Measurements from ENCODE around the gene GAST. TPM values are rescaled to one million over a fixed set of nuclear protein-coding genes. Genes with fewer than 3 reads are reported as not detected.

Gene GAST
- total RNA-seq, 1 donor from 2014 or later: not detected

- H3K79me2 ChIP-seq (ENCODE audit: low read depth): no peaks in the 10 kb centered on the region
- no peaks in the 10 kb centered on the region for H3F3A ChIP-seq (ENCODE audit: low read depth)
- TF ChIP-seq EZH2 (IDR thresholded peaks at IDR 0.05) (no peak), EZH2phosphoT487 (IDR thresholded peaks at IDR 0.05) (no peak), CTCF (IDR thresholded peaks at IDR 0.05) (no peak)
- no peaks in the 10 kb centered on the region for H4K20me1 ChIP-seq (ENCODE audit: low read depth)
- no peak for DNase-seq (ENCODE audit: low spot score)
- H3K4me3 ChIP-seq: no peak overlapping the region
- H3K27ac ChIP-seq: no peak overlapping the region
- Mint-ChIP-seq H3K4me3 (no peak overlapping the region), H3K4me1 (no peaks in the 10 kb centered on the region), H3K27ac (no peak overlapping the region), H3K36me3 (peaks cover 40% of the 10 kb centered on the region), H3K9me3 (no peaks in the 10 kb centered on the region), H3K27me3 (ENCODE audit: insufficient read depth, low read depth) (peaks cover 8% of the 10 kb centered on the region)
- no peaks in the 10 kb centered on the region for H3K4me1 ChIP-seq
- H2AFZ ChIP-seq (replicated peaks): no peak overlapping the region
- H3K9ac ChIP-seq: no peak overlapping the region
- H3K9me3 ChIP-seq (ENCODE audit: low read depth): no peaks in the 10 kb centered on the region
- H3K36me3 ChIP-seq: peaks cover 7% of the 10 kb centered on the region
- H3K4me2 ChIP-seq: no peak overlapping the region
- H3K27me3 ChIP-seq: no peaks in the 10 kb centered on the region
Observed at GRCh38 chr17:41762391-41762790, 50.3 kb downstream of the GAST start.

- no peak overlapping the region for H3K27ac Mint-ChIP-seq
- no peak for DNase-seq (ENCODE audit: low spot score)
- Histone ChIP-seq H3K36me3 (peaks cover 7% of the 10 kb centered on the region), H3K79me2 (ENCODE audit: low read depth) (no peaks in the 10 kb centered on the region), H3K4me3 (no peak overlapping the region), H2AFZ (replicated peaks) (no peak overlapping the region), H3K4me2 (no peak overlapping the region), H3K27me3 (no peaks in the 10 kb centered on the region), H3F3A (ENCODE audit: low read depth) (no peaks in the 10 kb centered on the region), H3K27ac (no peak overlapping the region), H3K9me3 (ENCODE audit: low read depth) (no peaks in the 10 kb centered on the region), H4K20me1 (ENCODE audit: low read depth) (no peaks in the 10 kb centered on the region), H3K4me1 (no peaks in the 10 kb centered on the region), H3K9ac (no peak overlapping the region)
- no peak overlapping the region for H3K4me3 Mint-ChIP-seq
- peaks cover 11% of the 10 kb centered on the region for H3K27me3 Mint-ChIP-seq (ENCODE audit: insufficient read depth, low read depth)
- H3K4me1 Mint-ChIP-seq: no peaks in the 10 kb centered on the region
- TF ChIP-seq CTCF (IDR thresholded peaks at IDR 0.05) (no peak), EZH2 (IDR thresholded peaks at IDR 0.05) (no peak), EZH2phosphoT487 (IDR thresholded peaks at IDR 0.05) (no peak)
- H3K36me3 Mint-ChIP-seq: peaks cover 41% of the 10 kb centered on the region
- H3K9me3 Mint-ChIP-seq: no peaks in the 10 kb centered on the region
Observed at GRCh38 chr17:41762841-41763240, 50.7 kb downstream of the GAST start.

GRCh38 chr17:41763327-41763726 is 51.2 kb downstream of the GAST start:
- no peaks in the 10 kb centered on the region for H3K79me2 ChIP-seq (ENCODE audit: low read depth)
- H4K20me1 ChIP-seq (ENCODE audit: low read depth): no peaks in the 10 kb centered on the region
- H3K36me3 ChIP-seq: peaks cover 7% of the 10 kb centered on the region
- no peak overlapping the region for H3K9ac ChIP-seq
- no peak overlapping the region for H3K4me3 ChIP-seq
- TF ChIP-seq EZH2phosphoT487 (IDR thresholded peaks at IDR 0.05) (no peak), CTCF (IDR thresholded peaks at IDR 0.05) (no peak), EZH2 (IDR thresholded peaks at IDR 0.05) (no peak)
- peaks cover 11% of the 10 kb centered on the region for H3K27me3 Mint-ChIP-seq (ENCODE audit: insufficient read depth, low read depth)
- no peaks in the 10 kb centered on the region for H3F3A ChIP-seq (ENCODE audit: low read depth)
- H3K4me1 Mint-ChIP-seq: no peaks in the 10 kb centered on the region
- no peaks in the 10 kb centered on the region for H3K27me3 ChIP-seq
- no peaks in the 10 kb centered on the region for H3K9me3 ChIP-seq (ENCODE audit: low read depth)
- no peak for DNase-seq (ENCODE audit: low spot score)
- H3K4me2 ChIP-seq: no peak overlapping the region
- H3K27ac Mint-ChIP-seq: no peak overlapping the region
- no peaks in the 10 kb centered on the region for H3K4me1 ChIP-seq
- no peak overlapping the region for H2AFZ ChIP-seq (replicated peaks)
- peaks cover 40% of the 10 kb centered on the region for H3K36me3 Mint-ChIP-seq
- no peaks in the 10 kb centered on the region for H3K9me3 Mint-ChIP-seq
- H3K27ac ChIP-seq: no peak overlapping the region
- H3K4me3 Mint-ChIP-seq: no peak overlapping the region

Small RNAs within 50 kb of the gene (small RNA-seq; reads per million reads assigned to genes)
- gene RN7SL399P: not detected
- gene RNA5SP442: not detected

Other genes with a start within 250 kb of the GAST start
- not detected in 2 replicates for gene KRT32, start 244.9 kb upstream of the GAST start, total RNA-seq (ENCODE audit: low replicate concordance)
- gene KRT35, start 231.2 kb upstream of the GAST start, total RNA-seq (ENCODE audit: low replicate concordance): not detected in 2 replicates
- gene KRT36, start 222.4 kb upstream of the GAST start, total RNA-seq (ENCODE audit: low replicate concordance): not detected in 2 replicates
- not detected in 2 replicates for gene KRT13, start 206.7 kb upstream of the GAST start, total RNA-seq (ENCODE audit: low replicate concordance)
- 0.15 TPM in 1 of 2 replicates, not detected in the other for gene KRT15, start 193.4 kb upstream of the GAST start, total RNA-seq (ENCODE audit: low replicate concordance)
- gene KRT19, start 184.0 kb upstream of the GAST start, total RNA-seq (ENCODE audit: low replicate concordance): 114 and 184 TPM in 2 replicates
- not detected in 2 replicates for gene KRT9, start 140.3 kb upstream of the GAST start, total RNA-seq (ENCODE audit: low replicate concordance)
- not detected in 2 replicates for gene KRT14, start 125.4 kb upstream of the GAST start, total RNA-seq (ENCODE audit: low replicate concordance)
- not detected in 2 replicates for gene KRT16, start 99.6 kb upstream of the GAST start, total RNA-seq (ENCODE audit: low replicate concordance)
- not detected in 2 replicates for gene KRT17, start 87.8 kb upstream of the GAST start, total RNA-seq (ENCODE audit: low replicate concordance)
- gene EIF1, start 23.4 kb upstream of the GAST start, total RNA-seq (ENCODE audit: low replicate concordance): 60.7 and 91.4 TPM in 2 replicates
- 0.45 and 1.7 TPM in 2 replicates for gene HAP1, start 22.3 kb downstream of the GAST start, total RNA-seq (ENCODE audit: low replicate concordance)
- gene JUP, start 74.4 kb downstream of the GAST start, total RNA-seq (ENCODE audit: low replicate concordance): 28.5 and 91.8 TPM in 2 replicates
- gene P3H4, start 99.6 kb downstream of the GAST start, total RNA-seq (ENCODE audit: low replicate concordance): 18.7 and 48.5 TPM in 2 replicates
- gene FKBP10, start 100.7 kb downstream of the GAST start, total RNA-seq (ENCODE audit: low replicate concordance): 108 and 231 TPM in 2 replicates
- gene NT5C3B, start 123.9 kb downstream of the GAST start, total RNA-seq (ENCODE audit: low replicate concordance): 99.5 and 106 TPM in 2 replicates
- 0.65 TPM in 1 of 2 replicates, not detected in the other for gene KLHL10, start 125.5 kb downstream of the GAST start, total RNA-seq (ENCODE audit: low replicate concordance)
- 28.5 and 33.3 TPM in 2 replicates for gene KLHL11, start 153.1 kb downstream of the GAST start, total RNA-seq (ENCODE audit: low replicate concordance)
- 221 and 273 TPM in 2 replicates for gene ACLY, start 206.6 kb downstream of the GAST start, total RNA-seq (ENCODE audit: low replicate concordance)
- gene ODAD4, start 218.3 kb downstream of the GAST start, total RNA-seq (ENCODE audit: low replicate concordance): 4.1 and 4.6 TPM in 2 replicates